ENCODE measurements around the gene FGF5.

Gene FGF5

DNA sequence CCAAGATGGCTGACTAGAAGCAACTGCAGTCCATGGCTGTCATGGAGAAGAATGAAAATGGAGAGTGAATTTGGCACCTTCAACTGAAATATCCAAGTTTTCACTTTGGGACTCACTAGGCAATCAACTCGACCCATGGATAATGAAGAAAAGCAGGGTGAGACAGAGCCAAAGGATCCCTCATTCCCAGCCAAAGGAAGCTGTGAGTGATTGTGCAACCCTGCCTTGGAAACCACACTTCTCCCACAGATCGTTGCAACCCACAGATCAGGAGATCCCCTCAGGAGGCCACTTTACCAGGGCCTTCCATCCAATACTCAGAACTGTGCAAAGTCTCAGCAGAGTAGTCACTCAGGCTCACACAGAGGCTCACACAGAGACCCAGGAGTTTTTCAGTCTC lies 73.6 kb downstream of the FGF5 start:
- no peak for DNase-seq (ENCODE audit: low spot score)

All from hematopoietic multipotent progenitor cell treated with erythropoietin and hydrocortisone succinate and interleukin-3 and kit ligand, for 17 days (in vitro differentiated cells).